Pulmonary artery endothelial cell (primary cell): ENCODE data around the gene ZNF438. TPM values are rescaled to one million over a fixed set of nuclear protein-coding genes. Genes with fewer than 3 reads are reported as not detected.

ENCODE experiments used
- DNase-seq: peaks from one replicate; pipeline ENCODE4 v3.0.0-alpha.2; 2011; ENCODE audit warnings: low read depth, low spot score
- total RNA-seq: library from RNA; depleted of rRNA; stranded (reverse); fragments of >200 nt; gene quantifications from 2 replicates; pipeline ENCODE4 v1.2.3, GENCODE V29; 2014

Gene ZNF438
- total RNA-seq, 1 donor from 2014 or later, result 4.8 TPM

DNA sequence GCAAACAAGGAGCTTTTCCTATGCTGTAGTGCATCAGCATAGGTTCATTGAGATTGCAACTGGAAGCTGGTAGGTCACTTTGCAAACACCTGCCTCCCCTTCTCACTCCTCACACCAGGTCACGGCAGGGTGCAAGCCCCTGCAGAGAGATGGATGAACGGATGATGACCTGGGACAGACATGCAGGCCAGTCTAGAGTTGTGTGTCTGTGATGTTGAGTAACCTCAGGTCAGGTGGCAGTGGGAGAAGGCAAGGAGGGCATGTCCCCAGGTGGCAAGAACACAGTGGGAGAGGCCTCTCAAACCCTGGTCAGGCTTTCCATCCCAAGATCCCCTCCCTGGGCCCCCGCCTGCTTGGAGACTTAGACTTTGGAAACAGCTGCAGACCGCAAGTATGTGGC is 205.0 kb downstream of the ZNF438 start:
- DNase-seq, result no peak

DNA sequence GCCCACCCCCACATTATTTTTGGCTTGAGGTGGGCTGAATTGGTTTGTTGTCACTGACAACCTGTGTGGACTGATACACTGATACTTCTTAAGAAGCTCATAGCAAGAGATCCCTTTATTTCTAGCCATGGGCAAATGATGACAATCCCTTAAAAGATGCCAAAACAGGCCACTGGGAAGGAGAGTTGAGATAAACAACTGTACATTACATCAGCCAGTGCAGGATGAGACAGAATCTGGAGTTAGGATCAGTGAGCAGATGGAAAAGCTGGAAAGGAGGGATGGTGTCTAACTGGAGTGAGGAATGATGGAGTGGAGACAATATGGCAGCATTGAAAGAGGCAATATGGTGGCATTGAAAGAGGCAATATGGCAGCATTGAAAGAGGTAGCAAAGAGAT is 206.2 kb downstream of the ZNF438 start:
- no peak for DNase-seq

DNA sequence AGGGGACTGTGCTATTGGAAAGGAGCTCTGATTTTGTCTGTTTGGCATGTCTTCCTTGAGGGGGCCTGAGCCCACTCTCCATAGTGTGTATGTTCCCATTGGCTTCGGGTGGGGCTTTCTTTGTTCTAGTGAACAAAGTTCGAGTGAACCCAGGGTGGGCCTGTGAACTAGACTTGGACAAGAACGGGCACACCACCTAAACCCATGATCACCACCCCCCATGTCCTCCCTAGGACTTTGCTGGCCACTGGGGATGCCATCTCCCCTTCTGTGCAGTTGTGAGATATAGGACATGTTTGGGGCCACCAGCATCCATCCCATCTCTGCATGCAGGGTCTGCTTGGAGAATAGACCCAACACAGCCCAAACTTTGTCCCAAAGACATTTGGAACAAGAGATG is 206.6 kb downstream of the ZNF438 start:
- no peak for DNase-seq

GRCh38 chr10:30823651-30824050 is 208.0 kb downstream of the ZNF438 start:
- DNase-seq, result no peak

- no peak for DNase-seq
Observed at GRCh38 chr10:30822693-30823465, 208.8 kb downstream of the ZNF438 start.

DNA sequence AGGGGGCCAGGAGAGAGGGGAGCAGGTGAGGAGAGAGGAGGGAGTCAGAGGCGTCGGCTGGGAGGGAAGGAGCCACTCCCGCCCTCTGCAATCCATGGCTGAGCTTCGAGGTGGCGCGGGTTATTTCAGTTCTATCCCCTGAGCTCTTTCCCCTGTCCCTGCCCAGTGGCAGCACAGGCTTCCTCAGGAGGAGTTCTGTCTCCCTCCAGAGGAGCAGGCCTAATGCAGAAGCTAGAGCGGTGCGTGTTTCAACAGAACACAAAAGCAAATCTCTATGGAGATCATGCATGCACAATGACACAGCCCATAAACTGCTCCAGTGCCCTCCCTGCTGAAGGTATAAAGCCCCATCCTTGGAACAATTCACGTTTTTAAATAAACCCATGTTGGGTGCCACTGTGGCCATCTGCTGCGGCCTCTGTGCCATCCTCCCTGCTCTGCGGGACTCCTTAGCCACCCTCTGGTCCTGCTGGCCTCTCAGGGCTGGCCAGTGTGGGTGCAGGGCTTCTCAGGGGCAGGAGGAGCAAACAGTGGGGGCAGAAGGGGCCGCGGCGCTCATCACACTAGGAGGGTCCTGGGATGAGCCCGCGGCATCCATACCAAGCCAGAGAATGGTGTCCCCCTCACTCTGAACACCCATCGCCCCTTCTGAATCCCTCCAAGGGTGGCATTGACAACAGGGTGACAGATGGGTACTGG is 209.5 kb downstream of the ZNF438 start:
- DNase-seq, result no peak

DNA sequence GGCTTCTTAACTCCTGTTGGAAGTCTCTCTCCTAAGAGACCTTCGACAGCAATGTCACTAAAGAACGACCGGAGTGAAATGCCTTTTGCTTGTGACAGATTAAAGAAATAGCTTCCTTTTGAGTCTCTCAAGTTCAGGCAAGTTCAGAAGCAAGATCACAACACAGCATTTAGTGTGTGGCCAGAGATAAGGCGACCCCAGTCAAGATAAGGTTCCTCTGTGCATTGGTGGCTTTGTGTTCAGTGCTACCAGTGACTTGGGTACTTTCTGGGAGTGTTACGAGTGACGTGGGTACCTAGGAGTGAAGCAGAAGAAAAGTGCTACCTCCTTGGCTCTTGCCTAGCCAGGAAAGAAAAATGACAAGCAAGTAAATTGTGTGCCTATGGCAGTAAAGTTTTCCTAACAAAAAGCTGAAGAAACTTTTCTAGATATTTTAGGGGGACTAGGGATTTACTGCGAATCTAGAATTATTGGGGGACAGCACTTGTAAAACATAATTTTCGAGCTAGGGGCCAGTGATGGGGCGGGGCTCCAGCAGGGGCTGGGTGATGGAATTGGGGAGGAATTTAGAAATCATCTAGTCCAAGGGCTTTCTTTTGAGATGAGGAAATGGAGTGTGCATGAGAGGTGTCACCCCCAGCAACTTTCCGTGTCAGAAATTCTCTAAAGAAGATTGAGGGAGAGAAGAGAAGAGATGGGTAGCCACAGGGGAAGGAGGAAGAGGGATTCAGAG is 210.2 kb downstream of the ZNF438 start:
- no peak for DNase-seq

DNA sequence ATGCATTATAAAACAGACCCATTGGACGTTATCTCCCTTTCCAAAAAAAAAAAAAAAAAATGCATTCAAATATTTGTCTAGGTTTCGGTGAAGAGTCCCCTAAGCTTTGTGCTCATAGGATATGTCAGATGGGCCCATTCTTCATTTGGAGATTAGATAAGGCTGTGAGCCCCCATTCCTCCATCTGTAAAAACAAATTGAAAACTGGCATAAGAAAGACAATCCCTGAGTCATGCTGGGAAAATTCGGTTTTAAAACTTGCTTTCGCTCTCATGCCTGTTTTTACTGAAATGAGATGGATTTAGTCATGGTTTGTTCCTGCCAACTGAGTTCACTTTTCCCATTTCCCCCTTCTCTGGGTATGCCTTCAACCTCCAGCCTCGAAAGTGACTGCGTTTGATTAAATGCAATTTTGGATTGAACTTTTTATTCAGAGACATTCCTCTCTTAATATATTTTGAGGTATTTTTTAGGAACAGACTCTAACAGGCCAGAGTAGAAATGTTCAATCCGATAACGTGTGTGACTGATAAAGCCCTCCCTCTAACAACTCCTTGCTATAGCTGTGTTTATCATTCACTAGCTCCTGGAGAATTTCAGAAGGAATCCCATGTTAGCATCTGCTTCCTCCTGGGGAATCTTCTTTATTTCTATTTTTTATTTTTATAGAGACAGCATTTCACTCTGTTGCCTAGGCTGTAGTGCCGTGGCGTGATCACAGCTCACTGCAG is 211.2 kb downstream of the ZNF438 start:
- peak; percentile 88 for DNase-seq

DNA sequence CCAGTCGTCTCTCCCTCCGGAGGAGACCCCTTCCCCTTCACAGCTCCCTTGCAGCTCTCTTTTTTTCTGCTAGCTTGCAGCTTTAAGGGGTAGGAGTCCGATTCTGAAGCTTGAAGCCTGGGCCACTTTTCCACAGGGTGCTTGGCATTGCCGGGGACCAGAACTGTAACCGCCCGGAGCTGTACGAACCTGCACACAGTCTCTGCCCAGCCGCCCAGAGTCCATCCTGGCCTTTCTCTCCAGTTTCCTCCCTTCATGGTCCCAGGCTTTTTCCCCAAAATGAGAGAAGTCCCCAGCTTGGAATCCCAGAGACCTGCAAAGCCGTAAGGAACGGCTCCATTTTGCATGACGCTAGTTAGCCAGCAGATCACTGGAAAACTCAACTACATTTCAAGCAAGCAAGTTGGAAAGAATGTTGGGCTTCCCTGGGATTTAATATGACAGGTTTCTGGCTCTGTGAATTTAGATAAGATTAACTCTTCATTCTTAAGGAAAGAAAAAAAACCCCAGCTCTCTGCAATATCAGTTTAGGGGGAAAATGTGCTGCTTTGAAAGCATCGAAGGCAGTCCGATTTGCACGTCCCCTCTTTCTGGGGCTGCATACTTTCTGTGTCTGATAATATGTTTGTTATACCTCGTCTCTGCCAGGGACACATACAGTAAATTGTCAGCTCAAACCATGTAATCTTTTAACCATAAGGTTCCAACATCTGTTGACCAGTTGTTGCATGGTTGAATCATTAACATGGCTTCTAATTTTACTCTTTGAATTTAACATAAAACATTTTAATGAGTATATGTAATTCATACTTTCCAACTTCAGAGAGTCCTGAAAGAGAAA is 212.1 kb downstream of the ZNF438 start:
- no peak for DNase-seq

DNA sequence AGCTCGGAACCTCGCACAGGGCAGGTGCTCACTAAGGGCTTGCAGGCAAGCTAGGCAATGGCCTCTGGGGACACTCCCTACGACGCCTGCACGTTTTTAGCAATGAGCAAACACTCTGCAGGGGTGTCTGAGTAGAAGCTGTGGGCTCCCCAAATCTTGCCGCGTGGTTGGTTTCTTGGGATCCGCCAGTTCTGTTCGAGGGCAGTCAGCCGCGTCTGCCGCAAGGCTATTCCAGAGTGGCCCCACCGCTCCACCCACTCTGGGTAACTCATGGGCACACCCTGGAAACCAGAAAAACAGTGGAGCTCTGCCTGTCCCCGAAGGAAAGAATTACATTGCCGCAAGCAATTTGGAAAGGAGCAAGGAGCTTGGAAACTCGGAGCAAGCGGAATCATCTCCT is 212.8 kb downstream of the ZNF438 start:
- no peak for DNase-seq

- DNase-seq, result peak; percentile 80
Observed at GRCh38 chr10:30818010-30818660, 213.5 kb downstream of the ZNF438 start.

GRCh38 chr10:30817541-30817940 is 214.1 kb downstream of the ZNF438 start:
- DNase-seq, result no peak

GRCh38 chr10:30816820-30817171 is 214.9 kb downstream of the ZNF438 start:
- DNase-seq, result no peak

DNA sequence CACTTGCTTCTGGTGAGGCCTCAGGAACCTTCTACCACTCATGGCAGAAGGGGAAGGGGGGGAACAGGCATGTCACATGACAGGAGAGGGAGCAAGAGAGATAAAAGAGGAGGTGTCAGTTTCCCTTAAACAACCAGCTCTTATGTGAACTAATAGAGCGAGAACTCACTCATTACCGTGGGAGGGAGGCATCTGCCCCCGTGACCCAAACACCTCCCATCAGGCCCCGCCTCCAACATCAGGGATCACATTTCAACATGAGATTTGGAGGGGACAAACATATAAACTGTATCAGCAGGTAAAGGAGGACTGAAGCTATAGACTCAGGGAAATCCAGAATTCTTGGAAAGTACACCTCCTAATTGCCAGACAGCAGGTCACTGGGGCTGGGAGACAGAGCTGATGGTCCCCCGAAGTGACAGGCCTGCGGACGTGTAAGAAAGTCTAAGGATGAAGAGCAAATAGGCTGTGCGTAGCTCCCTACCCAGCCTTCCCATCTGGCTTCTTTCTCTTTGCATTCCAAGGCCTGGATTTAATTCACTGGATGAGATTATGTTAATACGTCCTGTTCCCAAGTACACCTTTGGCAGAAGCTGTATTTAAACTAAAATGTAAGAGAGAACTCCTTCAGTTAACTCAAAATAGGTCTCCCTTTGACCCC is 215.4 kb downstream of the ZNF438 start:
- DNase-seq, result no peak

- DNase-seq, result no peak
Observed at GRCh38 chr10:30813872-30814481, 217.7 kb downstream of the ZNF438 start.

GRCh38 chr10:30812018-30812851 is 219.4 kb downstream of the ZNF438 start:
- peak; percentile 82 for DNase-seq

DNA sequence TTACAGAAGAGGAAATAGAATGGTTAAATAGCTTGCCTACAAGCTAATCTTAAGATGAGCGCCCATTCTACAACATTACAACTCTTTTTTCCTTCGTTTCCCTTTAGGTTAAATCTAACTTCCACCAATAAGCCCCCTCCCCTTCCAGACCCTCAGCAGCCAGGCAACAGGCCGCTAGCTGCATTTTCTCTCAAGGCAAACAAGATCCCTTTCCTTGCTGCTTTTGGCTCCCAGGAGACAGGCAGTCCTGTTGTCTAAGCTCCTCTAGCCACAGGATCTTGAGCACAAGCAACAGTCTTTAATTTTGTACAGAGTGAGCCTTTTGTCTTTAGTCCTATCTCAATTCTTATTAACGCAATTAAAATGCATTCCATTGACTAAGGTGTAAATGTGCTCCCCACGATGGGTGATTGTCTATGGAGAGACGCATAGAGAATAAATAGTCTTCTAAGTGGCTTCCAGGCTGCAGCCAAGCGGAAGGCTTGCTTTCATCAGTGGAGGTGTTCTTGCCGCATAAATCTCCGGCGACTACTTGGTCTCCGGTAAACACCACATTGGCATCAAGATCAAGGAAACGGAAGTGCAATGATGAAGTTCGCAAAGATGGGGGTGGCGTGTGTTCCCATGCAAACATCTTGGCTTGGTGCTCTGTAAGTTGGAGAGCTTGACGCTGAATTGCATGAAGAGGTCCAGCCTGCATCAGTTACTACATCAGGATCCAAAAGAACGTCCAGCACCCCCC is 220.2 kb downstream of the ZNF438 start:
- no peak for DNase-seq

- no peak for DNase-seq
Observed at GRCh38 chr10:30810416-30810815, 221.2 kb downstream of the ZNF438 start.
